Tongue (tissue), 2 donors: ENCODE results near the gene SUCLG2. TPM values are rescaled to one million over a fixed set of nuclear protein-coding genes. Genes with fewer than 3 reads are reported as not detected.

Experiments
- DNase-seq: peaks from one replicate; pipeline ENCODE4 v3.0.0-alpha.2; 2015
- total RNA-seq: library from RNA; depleted of rRNA; stranded (reverse); fragments of >200 nt; gene quantifications from one replicate; pipeline ENCODE4 v1.2.3, GENCODE V29; 2014

The SUCLG2 gene
- total RNA-seq, 1 donor from 2014 or later: 56.4 TPM

DNA sequence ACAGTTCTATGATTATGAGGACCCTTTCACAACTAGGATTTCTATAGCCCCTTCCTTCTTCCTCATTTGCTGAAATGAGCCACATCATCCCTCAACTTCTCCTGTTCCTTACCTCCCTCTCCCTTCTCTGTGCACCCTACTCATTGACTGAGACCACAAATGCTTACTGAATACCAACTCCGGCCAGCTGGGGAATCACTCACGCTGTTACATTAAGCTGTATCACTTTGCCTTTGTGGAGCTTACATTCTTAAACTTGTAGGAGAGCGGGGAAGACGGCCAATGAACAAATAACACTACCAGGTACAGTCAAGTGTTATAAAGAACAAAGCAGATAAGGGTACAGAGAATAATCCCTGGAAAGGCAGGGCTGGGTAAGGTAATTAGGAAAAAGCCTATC, 5.7 kb downstream of the SUCLG2 start:
- DNase-seq: no peak

GRCh38 chr3:67648229-67648628, 6.2 kb downstream of the SUCLG2 start:
- DNase-seq: no peak

- no peak for DNase-seq
These were observed 7.0 kb downstream of the SUCLG2 start for GRCh38 chr3:67647390-67647878.

- DNase-seq: no peak
These were observed 7.7 kb downstream of the SUCLG2 start for GRCh38 chr3:67646586-67647234.

- no peak for DNase-seq
These were observed 9.6 kb downstream of the SUCLG2 start for GRCh38 chr3:67644827-67645226.

DNA sequence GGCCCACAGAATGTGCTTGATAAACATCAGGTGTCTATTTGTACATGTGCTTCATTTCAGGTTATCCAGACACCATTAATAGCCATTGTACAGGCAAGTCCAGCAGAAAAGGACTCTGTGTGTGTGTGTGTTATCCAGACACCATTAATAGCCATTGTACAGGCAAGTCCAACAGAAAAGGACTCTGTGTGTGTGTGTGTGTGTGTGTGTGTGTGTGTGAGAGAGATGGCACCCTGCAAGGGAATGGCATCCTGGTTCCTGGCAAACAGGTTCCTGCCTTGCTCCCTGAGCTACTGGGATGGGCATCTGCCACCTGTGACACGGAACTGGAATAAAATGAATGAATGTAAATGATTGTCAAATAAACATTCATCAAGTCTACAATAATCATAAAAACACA, 11.7 kb downstream of the SUCLG2 start:
- no peak for DNase-seq

DNA sequence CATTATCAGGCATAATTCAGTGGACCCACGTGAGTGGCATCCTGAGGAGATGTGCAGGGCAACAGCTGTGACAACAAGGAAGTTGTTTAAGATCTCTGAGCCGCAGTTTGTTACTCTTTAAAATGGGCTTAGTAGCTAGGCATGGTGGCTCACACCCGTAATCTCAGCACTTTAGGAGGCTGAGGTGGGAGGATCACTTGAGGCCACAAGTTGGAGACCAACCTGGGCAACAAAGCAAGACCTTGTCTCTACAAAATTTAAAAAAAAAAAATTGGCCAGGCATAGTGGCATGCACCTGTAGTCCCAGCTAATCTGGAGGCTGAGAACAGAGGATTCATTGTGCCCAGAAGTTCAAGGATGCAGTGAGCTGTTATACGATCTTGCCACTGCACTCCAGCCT, 12.2 kb downstream of the SUCLG2 start:
- DNase-seq: no peak

DNA sequence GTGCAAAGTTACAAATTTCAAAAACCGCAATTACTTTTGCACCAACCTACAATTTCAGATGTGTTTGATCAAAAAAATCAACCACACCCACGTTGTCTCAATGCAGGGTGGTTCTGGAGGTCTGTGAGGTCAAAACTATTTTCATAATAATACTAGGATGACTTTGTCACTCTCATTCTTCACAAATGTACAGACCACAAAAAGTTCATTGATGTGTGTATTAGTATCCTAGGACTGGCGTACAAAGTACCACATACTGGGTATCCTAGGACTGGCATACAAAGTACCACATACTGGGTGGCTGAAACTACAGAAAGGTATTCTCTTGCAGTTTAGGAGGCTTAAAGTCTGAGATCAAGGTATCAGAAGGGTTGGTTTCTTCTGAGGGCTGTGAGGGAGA, 13.0 kb downstream of the SUCLG2 start:
- no peak for DNase-seq

DNA sequence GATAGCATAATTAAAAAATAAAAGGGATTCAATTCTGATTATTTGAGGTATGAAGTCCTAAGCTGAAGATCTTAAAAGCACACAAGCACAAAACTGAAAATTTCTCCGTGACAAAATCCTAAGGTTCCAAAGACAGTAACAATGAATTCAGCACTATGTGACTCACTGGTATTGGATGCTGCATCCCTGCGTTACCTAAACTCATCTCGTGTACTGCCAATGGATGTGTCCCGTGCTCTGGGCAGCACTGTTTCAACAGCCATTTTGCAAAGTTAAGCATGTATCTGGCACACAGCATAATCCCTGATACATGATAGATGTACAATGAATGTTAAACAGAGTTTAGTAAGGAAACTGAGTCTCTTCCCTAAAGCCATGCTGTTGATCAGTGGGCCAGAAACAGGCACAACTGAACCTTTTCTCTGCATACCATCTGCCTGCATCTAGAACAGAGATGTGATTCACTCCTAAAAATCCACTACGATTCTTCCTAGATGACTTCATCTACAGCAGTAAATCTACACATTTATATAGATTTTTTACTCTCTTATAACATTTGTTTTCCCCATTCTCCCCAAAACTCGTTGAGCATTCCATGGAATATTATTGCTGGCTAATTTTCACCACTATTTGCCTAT, 14.3 kb downstream of the SUCLG2 start:
- no peak for DNase-seq

DNA sequence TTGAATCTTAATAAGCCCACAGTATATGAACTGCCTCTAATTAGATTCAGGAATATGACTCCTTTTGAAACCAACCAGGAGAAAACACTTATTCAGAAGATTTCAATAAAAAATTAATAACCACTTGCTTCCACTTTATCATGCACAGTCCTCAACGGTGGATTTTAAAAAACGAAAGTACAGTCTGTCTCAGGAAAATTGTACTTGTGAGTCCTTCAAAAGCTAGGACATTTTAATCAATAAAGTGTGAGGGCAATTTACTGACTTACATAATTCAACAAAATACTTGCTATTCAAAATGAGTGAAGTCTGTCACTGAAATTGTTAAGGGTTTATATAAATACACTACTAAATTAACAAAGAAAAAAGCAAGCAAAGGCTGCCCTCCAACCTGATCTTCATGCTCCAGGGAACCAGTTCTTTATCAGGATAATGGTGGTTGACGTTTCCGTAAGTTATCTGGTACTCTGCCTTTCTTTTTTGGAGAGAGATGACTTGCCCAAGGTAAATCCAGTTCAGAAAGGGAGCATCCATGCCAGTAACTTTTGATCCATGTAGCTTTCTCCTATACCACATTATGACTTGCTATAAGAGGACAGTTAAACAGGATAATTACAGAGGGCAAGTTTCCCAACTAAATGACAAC, 17.0 kb downstream of the SUCLG2 start:
- DNase-seq: no peak

DNA sequence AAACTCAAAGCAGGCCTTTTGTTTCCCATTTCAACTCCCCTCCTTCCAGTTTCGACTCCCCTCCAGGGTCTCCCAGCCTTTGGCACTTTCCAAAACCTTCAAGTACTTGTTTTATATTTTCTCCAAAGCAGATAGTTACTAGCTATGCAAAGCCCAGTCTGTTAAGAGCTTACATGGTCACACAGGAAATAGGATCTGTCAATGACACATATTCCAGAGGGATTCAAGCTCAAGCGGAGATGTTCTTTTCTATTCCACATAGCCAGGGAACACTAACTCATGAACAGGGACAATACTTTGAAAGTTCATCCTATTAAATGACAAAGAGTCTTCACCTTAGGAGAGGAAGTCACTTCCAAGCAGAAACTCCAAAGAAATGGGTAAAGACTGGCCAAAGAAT, 18.6 kb downstream of the SUCLG2 start:
- DNase-seq: no peak

DNA sequence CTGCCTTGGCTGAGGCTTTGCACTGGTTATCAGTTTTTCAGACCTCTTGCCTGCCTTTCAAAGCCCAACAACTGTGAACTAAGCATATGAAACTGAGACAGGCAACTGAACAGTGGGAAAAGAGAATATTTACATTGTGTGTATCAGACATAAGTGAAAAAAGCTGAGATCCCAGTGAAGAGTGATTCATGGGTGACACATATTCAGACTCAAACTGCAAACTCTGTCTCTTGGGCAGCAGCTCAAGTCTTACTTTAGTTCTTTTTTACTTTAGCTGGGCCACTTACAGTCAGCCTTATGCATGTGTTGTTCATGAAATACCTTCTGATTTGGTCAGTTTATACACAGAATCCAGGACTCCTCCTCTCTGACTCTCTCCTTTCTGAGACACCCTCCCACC, 19.2 kb downstream of the SUCLG2 start:
- DNase-seq: no peak

DNA sequence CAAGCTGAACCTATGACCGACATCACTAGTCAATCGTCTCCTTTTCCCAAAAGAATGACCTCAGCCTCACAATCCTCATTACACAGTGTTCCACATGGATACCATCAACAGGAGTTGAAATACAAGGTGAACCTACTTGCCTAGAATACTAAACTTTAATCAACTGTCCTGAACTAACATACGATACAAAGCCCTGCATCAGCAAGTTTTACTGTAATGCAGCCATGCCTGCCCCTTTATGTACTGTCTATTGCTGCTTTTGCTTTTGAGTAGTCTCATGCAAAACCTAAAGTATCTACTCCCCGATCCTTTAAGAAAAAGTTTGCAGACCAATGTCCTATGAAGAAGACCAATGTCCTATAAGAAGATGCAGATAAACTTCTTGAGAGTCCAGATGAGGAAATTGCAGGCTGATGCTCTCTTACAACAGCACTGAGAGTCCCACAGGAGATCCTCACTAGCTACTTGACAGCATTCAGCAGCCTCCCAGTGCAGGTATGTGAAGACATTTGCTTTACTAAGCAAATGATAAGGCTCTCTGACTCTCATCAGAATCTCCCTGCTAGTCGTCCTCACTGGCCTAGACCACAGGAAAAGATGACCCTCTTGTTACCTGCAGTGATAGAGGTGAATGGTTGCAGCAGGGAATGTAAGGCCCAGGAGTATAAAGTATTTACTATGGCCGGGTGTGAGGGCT, 23.6 kb downstream of the SUCLG2 start:
- DNase-seq: no peak

- DNase-seq: no peak
These were observed 29.7 kb downstream of the SUCLG2 start for GRCh38 chr3:67624687-67625086.

- DNase-seq: no peak
These were observed 30.3 kb downstream of the SUCLG2 start for GRCh38 chr3:67624078-67624477.

DNA sequence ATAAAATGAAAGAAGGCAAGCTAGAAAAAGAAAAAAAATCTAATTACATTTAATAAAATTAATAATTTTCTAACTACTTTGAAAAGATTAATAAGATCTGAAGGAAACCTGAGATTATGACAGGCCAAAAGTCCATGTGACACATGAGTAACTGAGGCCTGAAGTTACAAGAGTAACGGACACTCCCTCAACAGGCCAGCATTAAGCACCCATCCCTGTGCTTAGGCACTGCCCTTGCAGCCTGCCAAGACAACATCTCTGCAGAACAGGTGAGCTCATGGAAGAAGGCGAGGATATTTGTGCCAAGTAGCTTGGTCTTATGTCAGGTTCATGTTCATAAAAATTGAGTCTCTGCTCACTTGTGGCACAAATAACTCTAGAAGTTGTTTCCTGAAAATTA, 31.8 kb downstream of the SUCLG2 start:
- DNase-seq: no peak

DNA sequence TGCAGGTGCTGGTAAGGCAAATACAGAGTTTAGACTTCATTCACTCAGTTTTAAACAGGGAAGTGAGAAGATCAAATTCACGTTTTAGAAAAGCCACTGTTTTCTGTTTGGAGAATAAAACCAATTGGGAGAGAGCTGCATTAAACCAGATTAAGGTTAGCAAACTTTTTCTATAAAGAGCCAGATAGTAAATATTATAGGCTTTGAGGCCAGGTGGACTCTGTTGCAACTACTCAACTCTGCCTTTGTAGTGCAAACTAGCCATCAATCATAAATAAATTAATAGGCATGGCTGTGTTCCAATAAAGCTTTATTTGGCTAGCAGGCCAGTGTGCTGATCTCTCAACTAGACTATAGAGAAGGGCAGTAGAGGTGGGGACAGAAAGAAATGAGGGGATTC, 33.5 kb downstream of the SUCLG2 start:
- no peak for DNase-seq

GRCh38 chr3:67619991-67620390, 34.4 kb downstream of the SUCLG2 start:
- no peak for DNase-seq

GRCh38 chr3:67617518-67617917, 36.9 kb downstream of the SUCLG2 start:
- no peak for DNase-seq

DNA sequence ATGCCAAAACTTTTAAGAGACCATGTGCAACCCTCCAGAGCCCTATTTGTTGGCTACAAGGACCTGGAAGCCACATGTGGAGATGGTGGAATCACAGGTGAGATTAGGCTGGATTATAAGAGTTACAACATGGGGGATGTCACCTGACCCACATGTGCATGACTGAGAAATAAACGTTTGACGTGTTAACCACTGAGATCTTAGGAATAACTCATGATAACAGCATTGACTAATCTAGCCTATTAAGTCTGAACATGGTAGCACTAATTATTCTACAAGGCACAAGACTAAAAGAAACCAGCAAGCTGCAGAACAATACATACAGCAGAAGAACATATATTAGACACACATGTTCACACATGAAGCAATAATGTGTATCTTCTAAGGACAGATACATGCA, 38.4 kb downstream of the SUCLG2 start:
- no peak for DNase-seq

- DNase-seq: no peak
These were observed 40.2 kb downstream of the SUCLG2 start for GRCh38 chr3:67614195-67614594.

DNA sequence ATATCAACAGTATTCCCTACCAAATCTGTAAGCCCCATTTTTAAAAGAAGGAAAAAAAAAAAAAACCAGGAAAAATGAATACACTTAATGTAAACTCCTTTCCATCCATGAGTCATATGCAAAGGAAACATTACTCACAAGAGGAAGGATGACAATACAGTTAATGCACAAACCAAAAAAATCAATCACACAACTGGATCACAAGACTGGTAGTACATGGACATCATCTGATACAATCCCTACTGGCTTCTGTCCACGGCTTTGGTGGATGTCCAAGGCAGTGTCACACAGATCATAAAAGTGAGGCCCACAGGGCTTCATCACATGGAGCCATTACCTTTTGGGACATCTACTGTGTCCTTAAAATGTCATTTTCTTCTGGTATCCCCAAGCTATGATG, 44.0 kb downstream of the SUCLG2 start:
- no peak for DNase-seq

- DNase-seq: no peak
These were observed 44.7 kb downstream of the SUCLG2 start for GRCh38 chr3:67609709-67610108.
